Endometrial microvascular endothelial cells (primary cell): ENCODE measurements around the gene OTOA. TPM values are rescaled to one million over a fixed set of nuclear protein-coding genes. Genes with fewer than 3 reads are reported as not detected.
"Not testable (repeated sequence)": the region's sequence is repeated elsewhere in the genome, so short reads cannot be mapped to it uniquely, and the experiment has no call there.

Experiments
- in situ Hi-C: cut with HindIII; loops from 2 replicates; pipeline ENCODE4 v1.10.0; 2017; ENCODE audit warnings: low sequenced_read_pairs, low pct_unique_long_range_greater_than_20kb; ENCODE audit errors: inconsistent ontology term
- total RNA-seq: library from RNA; depleted of rRNA; stranded (reverse); fragments of >200 nt; gene quantifications from one replicate; pipeline ENCODE4 v1.2.3, GENCODE V29; 2015; ENCODE audit errors: inconsistent ontology term

OTOA gene
- total RNA-seq, 1 donor from 2014 or later: not detected

GRCh38 chr16:21703589-21704174, 39.9 kb downstream of the OTOA start:
- in situ Hi-C loops: no loop called here

DNA sequence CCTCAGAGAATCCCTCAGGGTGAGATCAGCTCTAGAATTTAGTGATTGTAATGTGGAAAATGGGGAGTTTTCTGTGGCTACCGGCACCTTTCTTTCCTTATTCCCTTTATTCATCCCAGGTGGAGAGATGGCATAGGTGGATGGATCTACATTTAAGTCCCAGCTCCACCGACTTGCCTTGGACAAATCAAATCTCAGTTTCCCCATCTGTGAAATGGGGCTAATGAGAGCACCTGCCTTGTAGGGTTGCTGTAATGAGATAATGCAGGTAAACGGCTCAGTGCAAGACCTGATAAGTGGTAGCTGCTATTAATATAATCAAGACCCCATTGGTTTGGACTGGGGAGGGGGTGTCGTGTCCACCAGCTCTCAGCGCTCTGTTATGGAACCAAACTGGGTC, 40.5 kb downstream of the OTOA start:
- in situ Hi-C loops: no loop called here

GRCh38 chr16:21704733-21705132, 41.0 kb downstream of the OTOA start:
- in situ Hi-C loops: no loop called here

DNA sequence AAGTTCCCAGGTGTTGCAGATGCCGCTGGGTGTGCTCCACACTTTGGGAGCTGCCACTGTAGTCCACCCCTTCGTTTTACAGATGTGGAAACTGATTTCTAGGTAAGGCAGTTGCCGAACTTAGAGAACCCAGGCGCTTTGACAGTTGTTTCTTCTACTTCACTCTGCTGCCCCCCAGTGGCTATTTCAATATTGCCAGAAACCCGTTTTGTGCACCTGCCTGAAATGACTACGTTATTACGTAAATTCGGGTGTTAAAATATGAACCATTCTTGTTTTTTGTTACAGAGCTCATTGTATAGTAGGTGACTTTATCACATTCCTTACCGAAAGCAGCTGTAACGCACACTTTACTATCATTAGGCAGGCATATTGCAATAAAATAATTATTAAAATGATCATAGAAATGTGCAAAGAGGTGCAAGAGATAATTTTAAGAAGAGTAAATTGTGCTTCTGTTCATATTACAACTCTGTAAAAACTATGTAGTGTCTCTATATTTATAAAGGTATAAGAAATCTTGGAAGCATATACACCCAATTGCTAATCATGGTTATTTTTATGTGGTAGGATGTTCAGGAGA, 44.9 kb downstream of the OTOA start:
- in situ Hi-C loops: no loop called here

DNA sequence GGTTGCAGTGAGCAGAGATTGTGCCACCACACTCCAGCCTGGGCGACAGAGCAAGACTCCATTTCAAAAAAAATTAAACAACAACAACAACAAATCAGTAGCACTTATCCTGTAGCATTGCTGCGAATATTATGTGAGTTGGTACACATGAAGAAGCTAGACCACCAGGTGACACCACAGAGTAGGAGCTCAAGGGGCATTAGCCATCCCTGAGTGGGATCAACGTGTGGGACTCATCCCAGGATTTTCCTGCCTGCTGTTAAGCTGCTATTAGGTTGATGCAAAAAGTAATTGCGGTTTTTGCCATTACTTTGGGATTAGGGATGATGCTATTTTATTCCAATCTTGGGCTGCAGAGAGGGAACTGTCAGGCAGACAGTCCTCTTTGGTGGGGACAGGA, 47.2 kb downstream of the OTOA start:
- in situ Hi-C loops: no loop called here

DNA sequence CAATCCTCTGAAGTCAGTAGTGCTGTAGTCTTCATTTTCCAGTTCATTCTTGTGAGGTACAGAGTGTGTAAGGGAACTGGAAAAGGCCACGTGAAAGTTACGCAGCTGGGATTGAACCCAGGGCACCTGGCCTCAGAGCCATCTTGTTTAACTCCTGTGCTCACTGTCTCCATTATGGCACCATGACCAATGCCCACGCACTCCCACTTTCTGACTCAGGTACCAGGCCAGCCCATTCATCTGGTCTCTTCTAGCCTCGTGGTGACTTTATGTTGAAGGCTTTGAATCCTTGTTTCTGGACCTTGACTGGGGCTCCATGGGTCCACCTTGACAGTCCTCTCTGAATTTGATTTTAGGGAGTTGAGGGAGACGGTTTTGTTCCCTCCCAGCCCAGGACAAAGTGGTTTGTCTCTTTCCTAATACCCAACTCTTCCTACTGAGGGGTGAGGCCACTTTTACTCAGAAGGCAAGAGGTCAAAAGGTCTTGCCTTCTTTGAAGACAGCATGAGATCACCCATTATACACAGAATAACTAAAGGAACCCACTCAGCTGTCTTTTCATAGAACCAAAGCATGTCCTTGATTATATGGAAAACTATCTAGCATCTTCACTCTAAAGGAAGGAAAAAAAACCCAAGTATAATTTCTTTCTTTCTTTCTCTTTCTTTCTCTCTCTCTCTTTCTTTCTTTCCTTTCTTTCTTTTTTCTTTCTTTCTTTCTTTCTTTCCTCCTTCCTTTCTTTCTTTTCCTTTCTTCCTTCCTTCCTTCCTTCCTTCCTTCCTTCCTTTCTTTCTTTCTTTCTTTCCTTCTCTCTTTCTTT, 50.0 kb downstream of the OTOA start:
- in situ Hi-C loops: no loop called here

GRCh38 chr16:21714369-21714618, 50.5 kb downstream of the OTOA start:
- in situ Hi-C loops: not testable (repeated sequence)

DNA sequence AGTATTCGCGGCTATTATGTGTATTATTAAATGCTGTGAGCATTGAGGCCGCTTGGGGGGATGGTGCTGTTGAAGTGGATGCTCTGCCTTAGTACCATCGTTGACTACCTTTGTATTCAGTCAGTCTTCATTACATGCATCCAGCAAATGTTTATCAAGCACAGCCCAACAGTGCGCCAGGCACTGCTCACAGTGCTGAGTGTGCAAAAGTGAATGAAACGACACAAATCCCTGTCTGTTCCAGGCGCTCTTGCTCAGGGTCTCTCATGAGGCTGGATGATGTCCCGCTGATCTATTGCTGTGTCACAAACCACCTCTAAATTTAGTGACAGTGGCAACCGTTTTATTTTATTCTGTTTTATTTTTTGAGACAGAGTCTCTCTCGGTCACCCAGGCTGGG, 53.8 kb downstream of the OTOA start:
- in situ Hi-C loops: no loop called here

DNA sequence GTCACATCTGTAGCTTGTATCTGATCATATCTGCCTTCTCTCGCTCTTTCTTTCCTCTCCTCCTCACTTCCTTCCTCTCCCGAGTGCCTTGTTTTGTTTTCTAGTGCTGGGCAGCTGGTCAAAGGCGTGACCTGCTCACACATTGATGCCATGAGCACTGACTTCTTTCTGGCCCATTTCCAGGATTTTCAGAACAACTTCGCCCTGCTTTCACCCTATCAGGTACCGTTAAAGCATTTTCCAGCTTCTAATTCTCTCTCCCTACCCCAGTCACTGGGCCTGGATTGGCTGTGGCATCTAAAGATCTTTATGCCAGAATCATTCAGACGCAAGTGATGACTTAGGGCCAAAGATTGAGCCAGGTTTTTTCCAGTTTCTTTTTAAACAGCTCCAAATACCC, 55.5 kb downstream of the OTOA start:
- in situ Hi-C loops: no loop called here

DNA sequence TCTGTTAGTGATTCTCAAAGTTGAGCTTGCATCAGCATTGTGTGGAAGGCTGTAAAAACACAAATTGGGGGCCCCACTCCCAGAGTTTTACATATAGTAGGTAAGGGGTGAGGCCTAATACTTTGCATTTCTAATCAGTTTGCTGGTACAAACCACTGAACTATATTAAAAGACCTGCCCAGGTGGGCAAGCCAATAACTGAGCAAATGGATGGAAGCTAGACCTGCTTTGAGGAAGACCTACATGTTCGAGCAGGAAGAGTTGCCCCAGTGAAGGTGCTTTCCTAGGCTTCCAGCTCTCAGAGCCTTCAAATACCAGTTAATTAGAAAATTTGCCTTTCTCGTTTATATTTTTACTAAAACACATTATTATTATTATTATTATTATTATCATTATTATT, 56.8 kb downstream of the OTOA start:
- in situ Hi-C loops: no loop called here

DNA sequence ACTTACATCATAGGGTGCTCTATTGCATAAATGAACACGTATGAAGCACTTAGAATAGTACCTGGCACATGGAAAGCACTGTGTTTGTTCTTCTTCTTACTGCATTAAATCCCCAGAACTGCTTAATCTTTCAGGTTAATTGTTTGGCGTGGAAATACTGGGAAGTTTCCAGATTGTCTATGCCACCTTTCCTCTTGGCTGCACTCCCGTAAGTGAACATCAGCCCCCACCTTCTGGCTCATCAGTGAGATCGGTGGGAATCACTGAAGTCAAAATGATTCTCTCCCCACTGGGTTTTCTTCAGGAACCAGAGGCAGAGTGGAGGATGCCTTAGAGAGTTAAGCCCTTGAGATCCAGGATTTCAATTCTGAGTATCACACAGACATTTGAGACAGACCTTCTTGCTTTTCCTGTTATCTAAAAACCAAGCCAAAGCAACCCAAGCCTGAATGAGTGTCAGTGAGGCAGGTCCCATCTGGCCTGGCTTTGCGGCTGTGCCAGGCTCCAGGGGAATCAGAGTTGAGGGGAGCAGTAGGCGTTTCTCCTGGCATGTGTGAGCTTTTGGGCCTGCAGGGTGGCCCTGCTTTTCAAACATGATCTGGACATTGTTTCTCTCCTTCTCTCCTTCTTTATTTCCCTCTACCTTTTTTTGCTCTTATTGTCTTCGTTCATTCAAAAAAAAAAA, 59.1 kb downstream of the OTOA start:
- in situ Hi-C loops: no loop called here

GRCh38 chr16:21723532-21723931, 59.8 kb downstream of the OTOA start:
- in situ Hi-C loops: no loop called here

GRCh38 chr16:21727344-21727743, 63.6 kb downstream of the OTOA start:
- in situ Hi-C loops: no loop called here

DNA sequence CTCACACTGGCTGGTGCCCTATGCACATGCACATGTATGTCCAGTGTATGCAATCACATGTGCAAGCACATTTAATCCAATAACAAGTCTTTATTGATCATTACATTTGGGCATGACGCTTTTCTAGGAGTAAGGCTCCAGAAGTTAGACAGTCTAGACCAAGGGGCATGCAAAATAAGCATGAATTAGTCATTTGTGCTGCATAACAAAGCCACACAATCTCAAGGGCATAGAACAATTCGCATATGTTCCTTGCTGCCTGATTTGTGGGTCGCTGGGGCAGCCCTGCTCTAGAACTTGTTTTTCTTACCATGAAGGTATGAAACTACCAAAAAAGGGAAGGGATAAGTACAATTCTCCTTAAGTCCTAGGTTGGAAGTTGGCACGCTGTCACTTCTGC, 67.5 kb downstream of the OTOA start:
- in situ Hi-C loops: not testable (repeated sequence)

DNA sequence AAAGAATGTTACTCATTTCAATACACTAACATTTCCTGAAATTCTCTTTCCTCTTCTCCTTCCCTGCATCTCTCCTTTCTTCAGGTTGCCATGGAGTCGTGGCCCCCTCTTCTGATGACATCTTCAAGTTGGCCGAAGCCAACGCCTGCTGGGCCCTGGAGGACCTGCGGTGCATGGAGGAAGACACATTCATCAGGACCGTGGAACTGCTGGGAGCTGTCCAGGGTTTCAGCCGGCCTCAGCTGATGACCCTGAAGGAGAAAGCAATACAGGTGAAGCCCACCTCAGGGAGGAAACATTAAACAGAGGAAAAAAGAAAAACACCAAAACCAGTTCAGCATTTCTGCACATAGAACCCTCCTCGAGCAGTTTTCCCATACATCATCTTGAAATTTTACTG, 76.9 kb downstream of the OTOA start:
- in situ Hi-C loops: not testable (repeated sequence)

DNA sequence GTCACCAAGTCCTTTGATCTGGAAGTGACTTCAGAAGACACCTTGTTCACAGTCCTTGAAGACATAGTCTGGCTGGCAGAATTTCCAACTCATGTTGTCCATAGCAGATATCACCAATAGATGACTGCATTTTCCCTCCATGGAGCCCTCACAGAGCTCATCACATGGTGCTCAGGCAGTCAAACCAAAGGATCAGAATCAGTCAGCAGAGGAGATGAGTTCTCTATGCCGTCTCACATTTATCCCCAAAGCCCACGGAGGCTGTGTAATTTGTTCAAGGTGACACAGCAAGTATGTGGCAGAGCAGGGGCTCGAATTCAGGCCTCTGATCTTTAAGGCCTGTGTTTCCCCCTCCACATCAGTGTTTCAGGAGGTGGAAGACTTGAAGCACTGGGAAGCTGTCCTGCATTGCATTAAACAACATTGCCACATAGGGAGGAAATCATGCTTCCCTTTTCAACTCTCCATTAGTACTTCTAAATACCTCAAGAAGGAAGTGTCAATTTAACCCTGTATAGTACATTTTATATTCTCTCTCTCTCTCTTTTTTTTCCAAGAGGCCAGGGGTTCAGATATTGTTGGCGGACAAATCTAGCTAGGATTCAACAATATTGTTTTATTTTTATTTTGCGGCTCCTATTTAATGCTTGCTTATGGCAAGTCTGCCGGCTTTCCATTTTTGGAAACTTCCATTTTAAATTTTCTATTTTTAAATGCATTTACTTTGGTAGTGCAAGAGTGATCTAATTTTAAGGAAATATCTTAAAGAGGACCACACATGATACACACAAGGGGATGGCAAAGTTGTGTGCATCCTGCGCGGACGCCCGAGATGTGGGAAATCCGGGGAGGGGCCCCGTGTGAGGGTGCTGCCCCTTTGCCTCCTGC, 92.7 kb downstream of the OTOA start:
- in situ Hi-C loops: not testable (repeated sequence)

DNA sequence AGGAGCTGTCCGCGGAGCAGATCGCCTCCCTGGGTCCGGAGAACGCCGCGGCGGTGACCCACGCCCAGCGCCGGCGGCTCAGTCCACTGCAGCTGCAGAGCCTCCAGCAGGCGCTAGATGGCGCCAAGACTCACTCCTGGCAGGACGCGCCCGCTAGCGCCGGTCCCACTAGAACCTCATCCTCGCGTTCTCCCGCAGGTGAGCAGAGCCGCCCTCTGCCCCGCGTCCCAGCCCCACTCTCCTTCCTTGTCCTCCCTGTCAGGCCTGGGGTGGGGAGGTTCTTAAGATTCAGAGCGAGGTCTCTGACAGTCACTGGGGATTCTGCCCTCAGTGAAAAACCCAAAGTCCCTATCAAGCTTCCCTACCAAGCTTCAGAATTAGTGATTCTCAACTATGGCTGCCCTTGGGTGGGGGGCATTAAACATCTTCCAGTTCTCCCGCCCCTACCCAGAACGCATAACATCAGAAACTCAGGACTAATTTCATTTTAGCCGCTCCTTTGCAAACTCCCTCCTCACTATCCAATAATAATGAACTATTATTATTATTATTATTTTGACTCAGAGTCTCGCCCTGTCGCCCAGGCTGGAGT, 93.4 kb downstream of the OTOA start:
- in situ Hi-C loops: not testable (repeated sequence)

- in situ Hi-C loops: not testable (repeated sequence)
Observed at GRCh38 chr16:21768280-21768679, 104.5 kb downstream of the OTOA start.

- in situ Hi-C loops: not testable (repeated sequence)
Observed at GRCh38 chr16:21768810-21769209, 105.0 kb downstream of the OTOA start.
